OCI-M2 (cell line): ENCODE results near the gene TMTC4.

Experiments used
- DNase-seq: peaks from one replicate; lab custom pipeline; 2025; ENCODE audit not compliant: unreplicated experiment; lab: John Stamatoyannopoulos, UW

Gene TMTC4

GRCh38 chr13:100668408-100668807 lies 6.2 kb downstream of the TMTC4 start:
- DNase-seq: no peak

GRCh38 chr13:100667894-100668293 lies 6.7 kb downstream of the TMTC4 start:
- DNase-seq: no peak

- DNase-seq: no peak
Measured at GRCh38 chr13:100666124-100666523, 8.5 kb downstream of the TMTC4 start.

- DNase-seq: no peak
Measured at GRCh38 chr13:100665403-100665802, 9.2 kb downstream of the TMTC4 start.

GRCh38 chr13:100664171-100664900 lies 10.3 kb downstream of the TMTC4 start:
- no peak for DNase-seq

- no peak for DNase-seq
Measured at GRCh38 chr13:100662468-100663211, 12.0 kb downstream of the TMTC4 start.

- DNase-seq: no peak
Measured at GRCh38 chr13:100660761-100661160, 13.8 kb downstream of the TMTC4 start.

- no peak for DNase-seq
Measured at GRCh38 chr13:100659578-100659977, 15.0 kb downstream of the TMTC4 start.

GRCh38 chr13:100658363-100658762 lies 16.2 kb downstream of the TMTC4 start:
- no peak for DNase-seq

- no peak for DNase-seq
Measured at GRCh38 chr13:100657881-100658315, 16.7 kb downstream of the TMTC4 start.

GRCh38 chr13:100652510-100652909 lies 22.1 kb downstream of the TMTC4 start:
- DNase-seq: no peak

- DNase-seq: no peak
Measured at GRCh38 chr13:100650326-100650725, 24.3 kb downstream of the TMTC4 start.

GRCh38 chr13:100648354-100648753 lies 26.2 kb downstream of the TMTC4 start:
- no peak for DNase-seq

- no peak for DNase-seq
Measured at GRCh38 chr13:100646871-100647270, 27.7 kb downstream of the TMTC4 start.

- no peak for DNase-seq
Measured at GRCh38 chr13:100646030-100646673, 28.4 kb downstream of the TMTC4 start.

GRCh38 chr13:100645382-100645781 lies 29.2 kb downstream of the TMTC4 start:
- DNase-seq: no peak

- DNase-seq: no peak
Measured at GRCh38 chr13:100644371-100644770, 30.2 kb downstream of the TMTC4 start.

GRCh38 chr13:100637796-100638195 lies 36.8 kb downstream of the TMTC4 start:
- DNase-seq: no peak

- DNase-seq: no peak
Measured at GRCh38 chr13:100637380-100637779, 37.2 kb downstream of the TMTC4 start.

- DNase-seq: no peak
Measured at GRCh38 chr13:100636441-100636840, 38.2 kb downstream of the TMTC4 start.

GRCh38 chr13:100636004-100636403 lies 38.6 kb downstream of the TMTC4 start:
- no peak for DNase-seq

GRCh38 chr13:100634696-100635095 lies 39.9 kb downstream of the TMTC4 start:
- no peak for DNase-seq
